BJ (cell line): Measurements from ENCODE around the gene CAV1. TPM values are rescaled to one million over a fixed set of nuclear protein-coding genes. Genes with fewer than 3 reads are reported as not detected.

ENCODE experiments used
- CTCF ChIA-PET: fragments of 350-600 bp; formaldehyde crosslinking; extraction: SDS; loops from one replicate; lab custom pipeline; 2021; ENCODE audit warnings: antibody characterized with exemption, inconsistent platforms; lab: Yijun Ruan, JAX
- POLR2A ChIA-PET: fragments of 300-600 bp; sonication (Branson Sonifier 250); formaldehyde crosslinking; extraction: SDS; loops from one replicate; lab custom pipeline; 2021; ENCODE audit warnings: antibody characterized with exemption; lab: Charles Lee
- DNase-seq: peaks from one replicate; pipeline ENCODE4 v3.0.0-alpha.2; 2011; ENCODE audit warnings: low read depth
- H3K27me3 ChIP-seq: 2 replicates; pipeline ENCODE4 v1.6.0; 2011; ENCODE audit warnings: low read length; ENCODE audit not compliant: control insufficient read depth, insufficient read depth
- H3K36me3 ChIP-seq: 2 replicates; pipeline ENCODE4 v1.5.1; 2011; ENCODE audit warnings: low read length; ENCODE audit not compliant: control insufficient read depth, insufficient read depth
- H3K4me3 ChIP-seq: 2 replicates; pipeline ENCODE4 v1.5.1; 2011; ENCODE audit warnings: low read depth, mild to moderate bottlenecking, control low read depth, low read length
- CTCF ChIP-seq: IDR thresholded peaks from 2 replicates; pipeline ENCODE4 v1.5.1; 2011; ENCODE audit warnings: low read depth, mild to moderate bottlenecking, control low read depth, inconsistent platforms, low read length, moderate library complexity; ENCODE audit not compliant: insufficient read depth
- polyA plus RNA-seq: library from polyadenylated mRNA; depleted of rRNA; stranded (reverse); fragments of >200 nt; gene quantifications from 2 replicates; pipeline ENCODE4 v1.2.3, GENCODE V29; 2011

Gene CAV1
- polyA plus RNA-seq, 1 experiment = 2,064 TPM

GRCh38 chr7:116588225-116588624 is 63.4 kb downstream of the CAV1 start:
- DNase-seq = peak; percentile 49
- CTCF ChIA-PET = interaction anchor here (1.0 to 2.8 kb wide), 11 partner anchors 48 to 407 kb away, joined by 3 to 39 read pairs (median 4); no protein-coding TSS in a partner anchor
- H3K27me3 ChIP-seq = no peaks in the 10 kb centered on the region; the same call in 1 of the 2 replicates
- H3K4me3 ChIP-seq = no peak overlapping the region
- POLR2A ChIA-PET = no interaction called here
- no peaks in the 10 kb centered on the region for H3K36me3 ChIP-seq
- no peak for TF ChIP-seq CTCF

GRCh38 chr7:116588641-116589594 is 64.1 kb downstream of the CAV1 start:
- TF ChIP-seq CTCF = no peak
- POLR2A ChIA-PET = no interaction called here
- CTCF ChIA-PET = interaction anchor here (0.6 to 2.8 kb wide), 16 partner anchors 63 to 412 kb away, joined by 3 to 39 read pairs (median 3); no protein-coding TSS in a partner anchor
- Histone ChIP-seq H3K36me3 (no peaks in the 10 kb centered on the region), H3K4me3 (no peak overlapping the region), H3K27me3 (no peaks in the 10 kb centered on the region; the same call in 1 of the 2 replicates)
- DNase-seq = no peak

- peak; percentile 56 for TF ChIP-seq CTCF
- no peak for DNase-seq
- ChIA-PET CTCF (interaction anchor here (0.6 to 5.1 kb wide), 62 partner anchors 8 to 420 kb away, joined by 3 to 77 read pairs (median 4); partner anchors contain the start of genes CAV1 and MET), POLR2A (no interaction called here)
- Histone ChIP-seq H3K36me3 (no peaks in the 10 kb centered on the region), H3K4me3 (no peak overlapping the region), H3K27me3 (no peaks in the 10 kb centered on the region; the same call in 1 of the 2 replicates)
Observed at GRCh38 chr7:116591202-116592040, 66.6 kb downstream of the CAV1 start.

GRCh38 chr7:116592041-116592355 is 67.2 kb downstream of the CAV1 start:
- no peak overlapping the region for H3K4me3 ChIP-seq

More at GRCh38 chr7:116592041-116592355, 67.2 kb downstream of the CAV1 start:
- no peaks in the 10 kb centered on the region for H3K36me3 ChIP-seq
- POLR2A ChIA-PET = no interaction called here
- TF ChIP-seq CTCF = no peak
- no peak for DNase-seq
- CTCF ChIA-PET = interaction anchor here (0.6 to 5.1 kb wide), 51 partner anchors 8 to 421 kb away, joined by 3 to 77 read pairs (median 4); partner anchors contain the start of genes CAV1 and MET
- H3K27me3 ChIP-seq = no peaks in the 10 kb centered on the region; the same call in 1 of the 2 replicates
